Measurements from ENCODE around the gene CRB2. TPM values are rescaled to one million over a fixed set of nuclear protein-coding genes. Genes with fewer than 3 reads are reported as not detected.
A peak's percentile ranks its signal among the peaks of the same experiment; 100 is the strongest.
"Not testable (repeated sequence)": the region's sequence is repeated elsewhere in the genome, so short reads cannot be mapped to it uniquely, and the experiment has no call there.

The CRB2 gene
- total RNA-seq, 1 donor from 2014 or later: 5.3 TPM

DNA sequence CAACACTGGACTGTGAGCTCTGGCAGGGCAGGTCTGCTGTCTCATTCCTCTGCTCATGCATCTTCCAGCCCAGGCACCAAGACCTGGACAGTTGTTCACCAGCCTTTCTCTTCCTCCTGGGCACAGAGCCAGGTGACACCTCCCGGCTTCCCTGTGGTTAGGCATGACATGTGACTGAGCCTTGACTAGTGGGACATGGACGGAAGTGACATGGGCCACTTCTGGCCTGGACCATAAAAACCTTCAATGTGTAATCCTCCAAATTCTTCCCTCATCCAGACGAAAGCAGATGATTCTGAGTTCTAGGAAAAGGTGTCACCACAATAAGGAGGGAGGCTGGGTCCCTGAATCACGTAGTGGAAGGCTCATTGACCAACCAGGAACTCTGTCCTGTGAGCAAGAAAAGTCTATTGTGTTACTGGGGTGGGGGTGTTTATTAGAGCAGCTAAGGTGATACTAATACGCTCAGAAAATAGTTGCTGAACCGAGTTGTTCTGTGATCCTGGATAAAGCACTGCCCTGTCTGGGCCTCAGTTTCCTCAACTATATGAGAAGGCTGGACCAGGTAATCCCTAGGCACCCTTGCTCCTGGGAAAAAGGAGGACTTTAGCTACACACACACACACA, 26.6 kb upstream of the CRB2 start:
- no peak for DNase-seq

DNA sequence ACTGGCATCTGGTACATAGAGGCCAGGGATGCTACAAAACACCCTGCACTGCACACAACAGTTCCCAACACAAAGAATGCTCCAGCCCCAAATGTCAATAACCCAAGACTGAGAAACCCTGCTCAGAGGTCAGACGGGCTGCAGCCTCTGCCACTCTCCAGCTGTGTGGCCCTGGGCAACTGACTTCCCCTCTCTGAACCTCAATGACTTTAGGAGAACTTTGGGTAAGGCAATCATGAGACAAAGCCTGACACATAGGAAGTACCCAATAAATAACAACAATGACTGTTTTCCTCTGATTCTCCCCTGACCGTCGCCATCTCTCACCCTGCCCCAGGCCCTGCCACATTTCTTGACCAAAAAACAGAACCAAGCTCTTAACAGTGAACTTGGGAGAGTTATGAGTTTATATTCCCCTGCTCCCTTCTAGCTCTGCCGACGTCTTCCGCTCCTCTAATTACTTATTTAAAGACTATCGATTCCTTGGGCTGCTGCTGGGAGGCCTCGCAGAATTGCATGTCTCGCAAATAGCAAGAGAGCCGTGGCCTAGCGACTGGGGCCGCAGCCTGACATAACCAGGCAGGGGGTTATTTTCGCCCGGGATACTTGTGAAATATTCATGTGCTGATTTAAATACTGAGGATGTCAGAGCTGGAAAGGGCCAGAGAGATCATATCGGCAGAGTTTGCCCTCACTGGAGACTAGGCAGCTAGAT, 24.5 kb upstream of the CRB2 start:
- no peak for DNase-seq

DNA sequence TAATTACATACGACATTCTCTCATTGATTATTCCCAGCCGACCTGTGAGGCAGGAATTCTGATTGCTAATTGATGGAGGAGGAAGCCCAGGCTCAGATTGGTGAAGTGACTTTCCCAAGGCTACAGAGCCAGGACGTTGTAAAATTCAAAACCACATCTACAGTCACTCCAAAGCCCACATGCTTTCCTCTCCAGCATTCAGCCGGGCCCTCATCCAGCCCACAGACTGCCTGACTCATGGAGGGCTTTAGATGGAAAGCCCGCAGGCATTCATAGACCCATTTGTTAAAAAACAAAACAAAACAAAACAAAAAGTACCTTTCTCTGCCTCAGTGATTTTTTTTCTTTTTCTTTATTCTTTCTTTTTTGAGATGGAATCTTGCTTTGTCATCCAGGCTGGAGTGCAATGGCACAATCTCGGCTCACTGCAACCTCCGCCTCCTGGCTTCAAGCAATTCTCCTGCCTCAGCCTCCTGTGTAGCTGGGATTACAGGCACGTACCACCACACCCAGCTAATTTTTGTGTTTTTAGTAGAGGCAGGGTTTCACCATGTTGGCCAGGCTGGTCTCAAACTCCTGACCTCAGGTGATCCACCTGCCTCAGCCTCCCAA, 22.8 kb upstream of the CRB2 start:
- DNase-seq: not testable (repeated sequence)

DNA sequence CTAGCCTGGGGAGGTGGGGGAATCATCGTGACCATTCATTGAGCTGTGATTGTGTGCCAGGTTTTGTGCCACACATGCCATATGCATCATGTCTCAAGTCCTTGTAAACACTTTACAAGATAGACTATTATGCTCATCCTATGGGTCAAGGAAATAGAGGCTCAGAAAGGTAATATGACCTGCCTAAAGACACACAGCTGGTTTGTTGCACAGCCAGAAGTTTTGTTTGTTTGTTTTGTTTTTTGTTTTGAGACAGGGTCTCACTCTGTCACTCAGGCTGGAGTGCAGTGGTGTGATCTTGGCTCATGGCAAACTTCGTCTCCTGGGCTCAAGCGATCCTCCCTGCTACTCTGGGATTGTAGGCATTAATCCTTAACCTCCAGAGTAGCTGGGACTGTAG, 21.4 kb upstream of the CRB2 start:
- DNase-seq: no peak

DNA sequence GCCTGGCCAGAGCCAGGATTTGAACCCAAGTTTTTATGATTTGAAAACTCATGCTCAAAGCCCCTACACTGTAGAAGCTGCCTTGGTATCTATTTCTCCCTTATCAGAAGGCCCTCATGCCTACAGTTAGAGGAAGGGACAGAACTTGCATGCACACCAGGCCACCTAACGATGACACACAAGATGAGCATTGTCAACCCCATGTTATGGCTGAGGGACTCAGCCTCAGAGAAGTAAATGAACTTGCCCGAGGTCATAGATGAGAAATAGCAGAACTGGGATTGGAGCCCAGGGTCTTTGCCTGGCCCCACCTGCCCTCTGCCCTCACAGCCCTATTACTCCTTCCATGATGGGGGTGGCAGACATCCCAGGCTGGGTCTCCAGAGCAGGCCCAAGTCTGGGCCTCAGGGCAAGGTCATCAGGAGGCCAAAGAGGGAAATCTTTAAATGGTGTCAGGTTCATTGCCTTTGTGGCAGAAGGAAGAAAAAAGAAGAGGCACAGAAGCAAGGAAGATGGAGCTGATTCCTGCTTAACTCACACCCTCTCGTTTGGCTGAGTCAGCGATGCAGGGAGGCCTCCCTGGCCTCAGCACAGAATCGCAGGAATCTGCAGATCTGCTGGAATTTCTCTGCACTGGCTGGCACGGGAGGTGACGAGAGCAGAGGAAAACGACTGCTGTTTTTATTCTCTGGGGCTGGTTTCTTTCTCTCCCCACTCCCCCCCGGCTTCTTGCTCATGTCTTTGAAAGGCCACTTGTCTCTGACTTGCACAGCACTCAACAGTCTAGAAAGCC, 20.6 kb upstream of the CRB2 start:
- DNase-seq: peak; percentile 55

DNA sequence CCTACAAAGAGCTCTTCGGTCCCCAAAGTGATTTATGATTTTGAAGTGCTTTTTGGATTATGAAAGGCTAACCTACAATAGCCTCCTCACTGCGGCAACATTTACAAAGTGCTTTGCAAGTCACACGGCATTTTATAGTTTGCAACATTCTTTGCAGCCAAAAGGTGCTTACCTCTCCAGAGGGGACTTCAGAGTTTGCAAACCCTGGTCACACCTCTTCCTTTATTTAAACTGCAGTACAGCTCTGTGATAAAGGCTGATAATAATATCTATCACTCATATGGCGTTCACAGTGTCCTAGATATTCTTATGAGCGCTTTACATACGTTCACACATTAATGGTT, 20.0 kb upstream of the CRB2 start:
- no peak for DNase-seq

DNA sequence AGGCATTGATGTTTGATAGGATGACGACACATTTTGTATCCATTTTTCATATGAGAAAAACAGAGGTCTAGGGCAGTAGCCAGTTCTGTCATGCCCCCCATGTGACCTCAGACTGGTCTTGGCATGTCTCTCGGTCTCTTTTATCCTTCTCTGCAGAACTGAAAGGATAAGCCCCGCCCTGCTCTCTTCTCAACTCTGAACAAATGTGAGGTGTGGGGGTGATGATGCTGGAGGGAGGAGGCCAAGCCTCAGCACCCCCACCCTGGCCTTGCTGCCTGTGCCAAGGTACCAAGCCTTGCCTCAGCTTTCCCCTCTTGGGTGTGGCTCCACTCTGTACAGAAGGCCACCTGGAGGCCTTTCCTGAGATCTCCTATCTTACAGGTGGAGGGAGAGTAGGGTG, 19.5 kb upstream of the CRB2 start:
- DNase-seq: no peak

DNA sequence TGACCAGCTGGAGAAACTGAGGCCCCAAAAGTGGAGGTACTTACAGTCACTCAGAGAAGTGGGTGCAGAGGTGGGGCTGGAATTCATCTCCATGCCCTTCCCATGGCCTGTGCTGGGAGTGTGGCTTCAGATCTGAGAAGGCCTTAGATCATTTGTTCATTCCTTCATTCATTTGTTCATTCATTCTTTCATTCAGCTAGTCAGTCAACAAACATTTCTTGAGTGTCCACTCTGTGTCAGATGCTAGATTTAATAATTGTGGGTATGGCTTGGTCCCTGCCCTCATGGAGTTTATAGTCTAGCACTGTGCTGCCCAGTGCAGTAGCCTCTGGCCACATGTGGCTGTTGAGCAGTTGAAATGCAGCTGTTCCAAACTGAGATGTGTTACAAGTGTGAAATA, 19.0 kb upstream of the CRB2 start:
- DNase-seq: no peak

DNA sequence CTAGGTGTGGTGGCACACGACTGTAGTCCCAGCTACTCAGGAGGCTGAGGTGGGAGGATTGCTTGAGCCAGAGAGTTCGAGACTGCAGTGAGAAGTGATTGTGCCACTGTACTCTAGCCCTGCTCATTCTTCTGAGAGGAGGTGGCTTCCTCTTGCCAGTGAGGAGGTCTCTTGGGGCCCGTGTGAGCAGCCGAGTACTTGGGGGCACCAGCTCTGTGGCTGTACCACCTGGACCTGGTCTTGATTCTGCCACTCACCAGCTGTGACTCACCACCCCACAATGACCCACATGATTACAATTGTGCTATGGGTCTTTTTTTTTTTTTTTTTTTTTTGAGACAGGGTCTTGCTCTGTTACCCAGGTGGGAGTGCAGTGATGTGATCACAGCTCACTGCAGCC, 18.0 kb upstream of the CRB2 start:
- DNase-seq: no peak

DNA sequence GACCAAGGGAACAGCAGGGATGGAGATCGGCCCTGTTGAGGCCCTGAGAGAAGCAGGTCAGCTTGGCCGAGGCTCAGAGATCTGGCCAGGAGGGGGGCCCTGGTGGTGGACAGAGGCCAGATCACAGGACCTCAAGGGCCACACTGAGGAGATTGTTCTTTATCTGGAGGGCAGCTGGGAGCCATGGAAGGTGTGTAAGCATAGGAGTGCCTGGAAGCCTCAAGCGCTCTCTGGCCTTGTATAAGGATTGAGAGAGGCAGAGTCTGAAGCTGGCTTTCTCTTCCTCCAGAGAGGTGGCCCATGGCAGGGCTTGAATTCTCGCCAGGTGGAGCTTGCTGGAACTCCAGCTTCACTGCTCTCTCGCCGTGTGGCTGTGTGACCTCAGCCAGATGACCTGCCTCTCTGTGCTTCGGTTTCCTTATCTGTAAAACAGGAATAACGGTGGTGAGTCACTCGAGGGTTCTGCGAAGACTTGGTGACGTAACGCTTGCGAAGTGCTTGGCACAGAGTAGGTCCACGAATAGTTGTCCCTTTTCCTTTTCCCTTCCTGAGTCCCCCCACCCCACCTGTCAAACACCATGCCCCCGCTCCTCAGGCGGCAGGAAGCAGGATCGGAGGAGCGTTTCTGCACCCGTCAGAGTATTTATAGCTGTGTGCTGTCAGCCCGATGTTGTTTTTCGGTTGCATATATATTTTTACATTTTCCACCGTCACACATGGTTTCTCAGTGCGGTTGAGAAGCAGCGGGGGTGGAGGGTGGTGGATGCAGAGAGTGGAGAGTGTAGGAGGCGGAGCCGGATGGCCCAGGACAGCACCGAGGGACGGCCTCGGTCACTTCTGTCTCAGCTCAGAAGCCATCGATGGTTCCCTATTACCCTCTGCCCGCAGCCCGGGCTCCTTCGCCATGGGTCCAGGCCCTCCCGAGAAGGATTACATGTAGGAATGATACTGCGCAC, 17.0 kb upstream of the CRB2 start:
- peak; percentile 83 for DNase-seq

DNA sequence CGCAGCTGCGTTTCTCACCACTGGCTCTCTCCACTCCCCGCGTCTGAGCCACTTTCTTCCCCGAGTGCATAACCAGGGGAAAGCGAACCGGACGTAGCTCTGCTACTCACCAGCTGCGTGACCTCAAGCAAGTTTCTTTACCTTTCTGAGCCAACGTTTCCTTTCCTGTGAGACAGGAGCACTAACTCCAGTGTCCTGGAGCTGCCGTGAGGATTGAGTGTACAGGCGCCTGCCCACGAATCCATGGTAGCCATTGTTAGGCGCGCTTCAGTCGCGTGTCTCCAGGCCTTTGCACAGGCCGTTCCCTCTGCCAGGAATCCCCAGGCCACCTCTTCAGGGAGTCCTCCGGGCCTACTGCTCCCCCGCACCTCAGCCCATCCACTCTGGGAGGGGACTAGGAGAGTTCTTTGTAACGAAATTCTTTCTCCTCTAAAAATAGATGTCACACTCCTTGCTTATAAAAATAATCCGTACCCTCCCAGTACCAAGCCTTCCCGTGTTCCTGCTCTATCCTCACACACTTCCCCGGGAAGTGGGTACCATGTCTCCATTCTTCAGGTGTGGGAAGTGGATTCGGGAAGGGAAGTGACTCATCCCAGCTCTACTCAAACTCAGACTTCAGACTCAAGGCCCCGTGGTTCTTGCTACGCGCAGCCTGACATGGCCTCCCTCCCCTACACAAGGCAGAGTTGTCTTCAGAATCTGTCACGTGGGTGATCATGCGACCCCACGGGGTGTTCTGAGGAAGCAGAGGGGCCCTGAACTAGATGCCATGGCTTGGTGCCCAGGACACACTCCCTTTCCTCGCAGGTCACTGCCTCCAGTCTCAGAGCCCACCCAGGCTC, 16.1 kb upstream of the CRB2 start:
- DNase-seq: peak; percentile 67

DNA sequence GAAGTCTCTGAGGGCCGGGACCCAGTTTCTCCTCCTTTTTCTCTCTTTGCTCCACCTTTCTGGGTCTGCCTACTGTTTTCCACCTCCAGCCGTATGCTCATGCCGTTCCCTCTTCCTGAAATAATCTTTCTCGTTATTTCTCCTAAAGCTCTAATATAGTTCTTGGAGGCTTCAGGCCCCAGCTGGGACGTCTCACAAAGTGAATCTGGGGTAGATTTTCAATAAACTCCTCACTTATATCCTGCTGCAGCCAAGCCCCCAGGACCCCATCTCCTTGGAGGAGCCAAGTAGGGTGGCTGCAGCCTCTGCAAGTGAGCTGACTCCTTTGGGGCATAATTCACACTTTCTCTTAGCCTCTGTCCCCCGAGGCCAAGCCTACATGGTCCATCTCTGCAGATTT, 14.2 kb upstream of the CRB2 start:
- DNase-seq: no peak

DNA sequence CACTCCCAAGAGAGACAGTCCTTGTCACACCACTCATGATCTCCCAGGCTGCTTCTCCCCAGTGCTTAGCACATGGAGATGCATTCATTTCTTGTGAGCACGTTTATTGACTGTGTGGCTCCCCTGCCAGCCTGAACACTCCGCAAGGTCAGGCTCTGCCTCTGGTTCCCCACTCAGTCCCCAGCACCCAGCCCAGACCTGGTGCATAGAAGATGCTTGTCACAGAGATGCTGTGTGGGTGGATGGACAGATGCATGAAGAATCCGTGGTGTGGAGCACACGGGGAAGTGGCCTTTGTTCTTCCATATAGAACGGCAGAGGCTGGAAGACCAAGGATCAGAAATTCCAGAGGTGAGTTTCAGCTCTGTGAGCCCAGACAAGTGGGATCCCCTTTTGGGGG, 13.8 kb upstream of the CRB2 start:
- DNase-seq: no peak

DNA sequence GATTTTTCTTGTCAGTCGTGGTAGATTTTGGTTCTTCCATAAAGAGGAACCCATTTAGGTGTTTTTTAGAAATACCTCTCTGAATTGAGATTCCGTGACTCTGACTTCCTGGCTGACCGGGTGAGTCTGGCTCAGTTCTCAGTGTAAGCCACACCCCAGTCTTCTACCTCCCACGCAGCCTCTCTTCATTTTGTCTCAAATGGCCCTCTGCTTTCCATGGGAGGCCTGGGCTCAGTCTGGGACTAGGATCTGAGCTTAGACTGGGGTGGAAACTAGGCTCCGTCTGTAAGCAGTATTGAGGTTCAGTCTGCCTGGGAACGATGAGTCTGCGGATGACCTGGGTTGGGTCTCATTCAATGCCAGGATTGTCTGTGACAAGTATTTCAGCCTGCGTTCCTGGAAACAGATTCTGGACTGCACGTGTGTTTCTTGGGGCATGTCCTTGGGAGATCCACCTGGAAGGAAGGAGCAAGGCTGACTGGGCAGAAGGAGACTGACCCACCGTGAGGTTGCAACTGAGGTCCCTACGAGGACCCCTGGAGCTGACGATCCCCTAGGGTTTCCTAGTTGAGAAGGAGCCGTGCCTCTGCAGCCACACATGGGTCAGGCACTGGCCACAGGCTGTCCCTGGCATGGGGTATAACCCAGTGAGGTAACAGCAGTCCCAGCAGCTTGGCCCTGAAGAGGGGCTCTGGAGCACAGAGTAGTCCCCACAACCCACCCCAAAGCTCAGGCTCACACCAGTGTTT, 12.4 kb upstream of the CRB2 start:
- DNase-seq: no peak

DNA sequence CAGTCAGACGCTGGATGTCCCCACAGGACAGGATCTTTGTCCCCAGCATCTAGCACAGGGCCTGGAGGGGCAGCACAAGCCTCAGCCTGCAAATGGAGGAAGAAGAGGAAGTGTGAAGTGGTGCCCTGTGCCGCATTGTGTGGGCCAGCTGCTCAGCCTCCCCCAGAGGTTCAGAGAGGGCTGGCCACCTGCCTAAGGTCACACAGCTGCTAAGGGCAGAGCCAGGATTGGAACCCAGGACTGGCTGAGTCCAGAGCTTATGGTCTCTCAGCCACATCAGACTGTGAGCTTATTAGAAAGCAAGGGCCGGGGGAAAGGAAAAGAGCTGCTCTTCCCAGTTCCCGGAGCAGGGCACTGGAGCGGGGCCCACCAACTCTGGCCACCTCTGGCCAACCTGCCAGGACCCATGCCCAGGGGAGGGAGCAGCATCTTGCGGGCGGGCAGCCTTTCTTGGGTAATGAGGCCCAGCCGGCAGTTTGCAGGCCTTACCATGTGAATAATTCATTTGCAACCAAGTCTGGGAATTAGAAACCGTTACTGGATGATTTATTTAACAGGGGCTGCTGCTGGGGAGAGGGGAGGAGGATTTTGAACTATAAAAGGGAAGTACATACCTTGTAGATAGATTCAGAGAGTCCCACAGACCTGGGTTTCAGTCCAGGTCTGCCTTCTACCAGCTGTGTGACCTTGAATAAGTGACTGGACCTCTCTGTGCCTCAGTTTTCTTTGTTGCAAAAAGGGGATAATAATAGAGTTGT, 11.6 kb upstream of the CRB2 start:
- DNase-seq: no peak

DNA sequence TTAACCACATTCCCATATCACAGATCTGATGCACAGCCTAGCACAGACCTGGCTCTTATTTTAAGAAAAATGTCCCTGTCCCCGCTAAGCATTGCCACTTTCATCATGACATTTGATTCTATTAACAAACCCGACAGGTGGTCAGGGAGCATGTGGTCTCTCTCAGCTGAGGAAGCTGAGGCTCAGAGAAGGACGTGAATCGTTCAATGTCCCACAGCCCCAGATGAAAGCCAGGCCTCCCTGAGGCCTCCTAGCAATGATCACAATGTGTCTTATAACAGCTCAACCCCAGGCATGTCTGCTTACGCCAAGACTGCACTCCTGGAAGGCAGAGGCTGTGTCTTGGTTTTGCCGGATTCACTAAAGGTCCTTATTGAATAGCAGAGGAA, 10.4 kb upstream of the CRB2 start:
- DNase-seq: no peak

DNA sequence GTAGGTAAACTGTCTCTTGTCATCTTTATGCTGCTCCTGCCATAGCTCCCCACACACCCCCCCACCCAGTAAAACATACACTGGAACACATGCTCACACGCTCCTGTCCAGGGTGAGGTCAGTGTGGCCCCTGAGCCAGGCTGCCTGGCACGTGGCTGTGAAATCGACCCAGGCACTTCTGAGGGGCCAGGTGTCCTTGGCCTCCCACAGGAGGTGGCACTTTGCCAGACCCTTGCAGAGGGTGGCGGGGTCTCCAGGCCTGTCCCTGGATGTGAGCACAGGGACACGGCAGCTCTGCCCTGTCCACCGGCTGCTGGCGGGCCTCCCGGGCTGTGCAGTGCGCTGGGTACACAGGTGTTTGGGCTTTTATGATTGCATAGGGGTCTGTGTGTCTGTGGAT, 10.0 kb upstream of the CRB2 start:
- no peak for DNase-seq

DNA sequence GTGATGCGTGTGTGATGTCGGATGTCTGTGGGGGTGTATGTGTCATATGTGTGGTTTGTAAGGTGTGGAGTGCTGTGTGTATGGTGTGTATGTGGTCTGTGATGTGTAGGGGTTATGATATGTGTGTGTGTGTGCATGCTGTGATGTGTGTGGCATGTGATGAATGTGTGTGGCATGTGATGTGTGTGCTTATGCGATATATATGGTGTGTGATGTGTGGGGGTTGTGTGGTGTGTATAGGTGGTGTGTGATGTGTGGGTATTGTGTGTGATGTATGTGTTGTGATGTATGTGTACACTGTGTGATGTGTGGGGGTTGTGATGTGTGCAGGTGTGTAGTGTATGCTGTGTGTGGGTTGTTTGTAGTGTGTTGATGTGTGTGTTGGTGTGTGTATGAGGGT, 9.2 kb upstream of the CRB2 start:
- DNase-seq: no peak

DNA sequence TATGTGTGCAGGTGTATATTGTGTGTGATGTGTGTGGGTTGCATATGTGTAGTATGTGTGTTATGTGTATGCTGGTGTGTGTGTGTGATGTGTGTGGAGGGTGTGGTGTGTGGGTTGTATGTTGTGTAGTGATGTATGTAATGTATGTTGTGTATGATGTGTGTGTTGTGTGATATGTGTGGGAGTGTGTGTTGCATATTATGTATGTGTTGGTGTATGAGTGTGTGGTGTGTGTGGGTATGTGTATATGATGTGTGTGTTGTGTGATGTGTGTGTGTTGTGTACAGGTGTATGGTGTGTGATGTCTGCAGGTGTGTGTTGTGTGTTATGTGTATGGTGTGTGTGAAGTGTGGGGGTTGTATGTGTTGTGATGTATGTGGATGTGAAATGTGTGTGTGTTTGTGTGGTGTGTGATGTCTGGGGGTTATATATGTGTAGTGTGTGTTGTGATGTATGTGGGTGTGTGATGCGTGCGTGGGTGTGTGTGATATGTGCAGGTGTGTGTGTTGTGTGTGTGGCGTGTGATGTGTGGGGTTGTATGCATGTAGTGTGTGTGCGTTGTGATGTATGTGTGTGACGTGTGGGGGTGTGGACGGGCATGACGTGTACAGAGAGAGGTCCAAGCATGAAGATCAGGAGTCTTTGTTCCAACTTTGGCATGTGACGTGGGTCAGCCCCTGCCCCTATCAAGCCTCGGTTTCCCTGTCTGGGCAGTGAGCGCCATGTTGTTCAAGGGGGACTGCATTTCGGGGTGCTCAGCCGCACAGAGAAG, 8.5 kb upstream of the CRB2 start:
- DNase-seq: no peak

Measured in occipital lobe (tissue), 2 donors.